Sigmoid colon (tissue), 7 donors: ENCODE data around the gene NUP43. TPM values are rescaled to one million over a fixed set of nuclear protein-coding genes. Genes with fewer than 3 reads are reported as not detected.
"Not testable (repeated sequence)": the region's sequence is repeated elsewhere in the genome, so short reads cannot be mapped to it uniquely, and the experiment has no call there.

Source experiments
- DNase-seq: peaks from one replicate; pipeline ENCODE4 v3.0.0-alpha.2; 2019
- H3K27ac ChIP-seq, 4 donors: fragments of 200-600 bp; sonication (generic); one replicate each; pipeline ENCODE4 v1.5.1; 2016 to 2019; ENCODE audit warnings: mild to moderate bottlenecking in 1 of 4
- H3K27me3 ChIP-seq, 3 donors: fragments of 200-600 bp; sonication (generic); one replicate each; pipeline ENCODE4 v1.5.1; 2019; ENCODE audit warnings: mild to moderate bottlenecking in 1 of 3
- H3K36me3 ChIP-seq, 4 donors: fragments of 200-600 bp; sonication (generic); one replicate each; pipeline ENCODE4 v1.5.1; 2016 to 2019
- H3K4me1 ChIP-seq, 4 donors: fragments of 200-600 bp; sonication (generic); one replicate each; pipeline ENCODE4 v1.5.1; 2017 to 2019
- H3K4me3 ChIP-seq, 4 donors: fragments of 200-600 bp; sonication (generic); one replicate each; pipeline ENCODE4 v1.5.1; 2017 to 2019; ENCODE audit warnings: mild to moderate bottlenecking in 2 of 4, moderate library complexity in 1 of 4
- H3K9me3 ChIP-seq, 4 donors: fragments of 200-600 bp in 3 of 4; sonication (generic) in 3 of 4; one replicate each; pipeline versions ENCODE4 v1.5.1 to v1.6.1; 2013 to 2019
- CTCF ChIP-seq, 4 experiments: fragments of 450-650 bp in 3 of 4; fragments of 200-600 bp in 1 of 4; IDR thresholded peaks; one replicate each; pipeline ENCODE4 v1.5.1; 2016 to 2019; ENCODE audit warnings: antibody characterized with exemption in 4 of 4, mild to moderate bottlenecking in 3 of 4, moderate library complexity in 2 of 4
- EP300 ChIP-seq, 4 donors: sonication (generic); formaldehyde crosslinking; IDR thresholded peaks; one replicate each; pipeline ENCODE4 v1.6.1; 2017; ENCODE audit warnings: antibody characterized with exemption in 4 of 4
- POLR2A ChIP-seq, 2 donors: fragments of 450-650 bp; IDR thresholded peaks; one replicate each; pipeline ENCODE4 v1.6.1; 2016; ENCODE audit warnings: antibody characterized with exemption in 2 of 2, mild to moderate bottlenecking in 2 of 2, moderate library complexity in 2 of 2
- POLR2AphosphoS5 ChIP-seq, 4 donors: sonication (generic); formaldehyde crosslinking; IDR thresholded peaks; one replicate each; pipeline ENCODE4 v1.6.1; 2017; ENCODE audit warnings: antibody characterized with exemption in 4 of 4
- WGBS, 2 donors: extraction: QIAGEN DNeasy Blood & Tissue Kit; methylation state at CpG; one replicate each; pipeline ENCODE4 v1.1.7; 2013; 5-methylcytosine and 5-hydroxymethylcytosine counted together
- intact Hi-C: fragments of 100-400 bp; cut with DNase I; formaldehyde crosslinking; loops from one replicate; pipeline ENCODE4 v1.15.1; 2023
- polyA plus RNA-seq, 3 donors: library from polyadenylated mRNA; stranded (reverse); fragments of 200-250 nt; gene quantifications; one replicate each; pipeline ENCODE4 v1.2.3, GENCODE V29; 2013
- total RNA-seq, 4 donors: library from RNA; depleted of rRNA; stranded (reverse); fragments of >200 nt; gene quantifications; one replicate each; pipeline ENCODE4 v1.1.0, GENCODE V29; 2016
- donor health status: healthy with polysubstance abuse.
- donor health status: Bipolar disorder and iron deficiency.
- donor health status: healthy.

The NUP43 gene
- total and polyA plus RNA-seq, 7 donors = 3.0 to 56.3 (median 18.3) TPM

- 80 to 86% methylated on average over 4 of the region's 4 CpGs for WGBS, 2 donors
- TF ChIP-seq EP300 (IDR thresholded peaks at IDR 0.05) (no peak), POLR2A (IDR thresholded peaks at IDR 0.05) (no peak), POLR2AphosphoS5 (IDR thresholded peaks at IDR 0.05) (no peak), CTCF (IDR thresholded peaks at IDR 0.05) (no peak)
- no peak overlapping the region for H3K4me3 ChIP-seq
- no peak overlapping the region for H3K27ac ChIP-seq
- H3K4me1 ChIP-seq = peaks cover 0 to 24% (median 20%) of the 10 kb centered on the region in 4 donors
- peaks cover 0 to 2% (median 0%) of the 10 kb centered on the region in 4 donors for H3K36me3 ChIP-seq
- intact Hi-C loops = no loop called here
- H3K27me3 ChIP-seq = no peaks in the 10 kb centered on the region
- DNase-seq = no peak
- no peaks in the 10 kb centered on the region for H3K9me3 ChIP-seq
Measured at GRCh38 chr6:149754548-149754947, 8.2 kb upstream of the NUP43 start.

GRCh38 chr6:149753374-149753637 lies 7.0 kb upstream of the NUP43 start:
- DNase-seq, H3K9me3 ChIP-seq, H3K4me3 ChIP-seq, intact Hi-C loops, H3K27ac ChIP-seq, H3K36me3 ChIP-seq, H3K27me3 ChIP-seq: not testable (repeated sequence)
- peaks cover 0 to 25% (median 21%) of the 10 kb centered on the region in 4 donors for H3K4me1 ChIP-seq
- WGBS, 2 donors = 85 to 89% methylated on average over 3 of the region's 3 CpGs

- 87 to 91% methylated on average over 4 of the region's 4 CpGs for WGBS, 2 donors
- H3K4me1 ChIP-seq = peaks cover 0 to 25% (median 21%) of the 10 kb centered on the region in 4 donors
- intact Hi-C loops = no loop called here
- H3K9me3 ChIP-seq = no peaks in the 10 kb centered on the region
- H3K27ac ChIP-seq = no peak overlapping the region
- DNase-seq = no peak
- no peak overlapping the region for H3K4me3 ChIP-seq
- TF ChIP-seq POLR2AphosphoS5 (IDR thresholded peaks at IDR 0.05) (no peak), EP300 (IDR thresholded peaks at IDR 0.05) (no peak), CTCF (IDR thresholded peaks at IDR 0.05) (no peak), POLR2A (IDR thresholded peaks at IDR 0.05) (no peak)
- H3K27me3 ChIP-seq = no peaks in the 10 kb centered on the region
- no peaks in the 10 kb centered on the region for H3K36me3 ChIP-seq
Measured at GRCh38 chr6:149752600-149753373, 6.5 kb upstream of the NUP43 start.

- H3K36me3 ChIP-seq, DNase-seq, H3K27ac ChIP-seq, H3K9me3 ChIP-seq, H3K27me3 ChIP-seq, intact Hi-C loops, H3K4me3 ChIP-seq: not testable (repeated sequence)
- peaks cover 0 to 27% (median 22%) of the 10 kb centered on the region in 4 donors for H3K4me1 ChIP-seq
- 98% methylated on average over 5 of the region's 5 CpGs for WGBS, 2 donors
Measured at GRCh38 chr6:149751920-149752319, 5.6 kb upstream of the NUP43 start.

GRCh38 chr6:149751239-149751638 lies 4.9 kb upstream of the NUP43 start:
- H3K27ac ChIP-seq = no peak overlapping the region
- H3K36me3 ChIP-seq = no peaks in the 10 kb centered on the region
- H3K27me3 ChIP-seq = no peaks in the 10 kb centered on the region
- H3K4me3 ChIP-seq = no peak overlapping the region
- H3K9me3 ChIP-seq = no peaks in the 10 kb centered on the region
- H3K4me1 ChIP-seq = peaks cover 0 to 33% (median 24%) of the 10 kb centered on the region in 4 donors
- WGBS, 2 donors = 83 to 96% methylated on average over 8 of the region's 8 CpGs
- intact Hi-C loops = no loop called here
- TF ChIP-seq POLR2A (IDR thresholded peaks at IDR 0.05) (no peak), CTCF (IDR thresholded peaks at IDR 0.05) (no peak), POLR2AphosphoS5 (IDR thresholded peaks at IDR 0.05) (no peak), EP300 (IDR thresholded peaks at IDR 0.05) (no peak)
- DNase-seq = no peak

GRCh38 chr6:149750136-149750609 lies 3.8 kb upstream of the NUP43 start:
- 0 to 1% methylated on average over 25 of the region's 25 CpGs for WGBS, 2 donors
- H3K4me1 ChIP-seq = peaks cover 0 to 42% (median 31%) of the 10 kb centered on the region in 4 donors
- peak; percentile 76 for DNase-seq
- no peaks in the 10 kb centered on the region for H3K9me3 ChIP-seq
- peak overlapping the region; percentile 91 to 94 (median 91) for H3K27ac ChIP-seq
- peak overlapping the region; percentile 86 to 92 (median 88) for H3K4me3 ChIP-seq
- TF ChIP-seq POLR2AphosphoS5 (IDR thresholded peaks at IDR 0.05) (no peak), POLR2A (IDR thresholded peaks at IDR 0.05) (no peak), CTCF (IDR thresholded peaks at IDR 0.05) (no peak), EP300 (IDR thresholded peaks at IDR 0.05) (no peak)
- intact Hi-C loops = no loop called here
- no peaks in the 10 kb centered on the region for H3K27me3 ChIP-seq
- H3K36me3 ChIP-seq = no peaks in the 10 kb centered on the region
